Measurements from ENCODE around the gene ATXN7.

Gene ATXN7

GRCh38 chr3:63972196-63972595 is 108.5 kb downstream of the ATXN7 start:
- Mint-ChIP-seq H3K4me3 (peak overlapping the region; percentile 50), H3K27ac (peak overlapping the region; percentile 94), H3K36me3 (peaks cover 4% of the 10 kb centered on the region), H3K4me1 (peaks cover 96% of the 10 kb centered on the region), H3K9me3 (no peaks in the 10 kb centered on the region), H3K27me3 (no peaks in the 10 kb centered on the region)

GRCh38 chr3:63972987-63973386 is 109.3 kb downstream of the ATXN7 start:
- Mint-ChIP-seq H3K4me1 (peaks cover 98% of the 10 kb centered on the region), H3K36me3 (peaks cover 4% of the 10 kb centered on the region), H3K27ac (peak overlapping the region; percentile 94), H3K9me3 (no peaks in the 10 kb centered on the region), H3K4me3 (peak overlapping the region; percentile 50), H3K27me3 (no peaks in the 10 kb centered on the region)

- H3K9me3 Mint-ChIP-seq = no peaks in the 10 kb centered on the region
- peak overlapping the region; percentile 63 for H3K27ac Mint-ChIP-seq
- no peaks in the 10 kb centered on the region for H3K27me3 Mint-ChIP-seq
- H3K4me3 Mint-ChIP-seq = no peak overlapping the region
- H3K4me1 Mint-ChIP-seq = peaks cover 98% of the 10 kb centered on the region
- H3K36me3 Mint-ChIP-seq = peaks cover 4% of the 10 kb centered on the region
These were observed 109.7 kb downstream of the ATXN7 start for GRCh38 chr3:63973406-63973805.

- peaks cover 4% of the 10 kb centered on the region for H3K36me3 Mint-ChIP-seq
- no peak overlapping the region for H3K4me3 Mint-ChIP-seq
- H3K4me1 Mint-ChIP-seq = peaks cover 98% of the 10 kb centered on the region
- H3K27ac Mint-ChIP-seq = peak overlapping the region; percentile 20
- H3K9me3 Mint-ChIP-seq = no peaks in the 10 kb centered on the region
- H3K27me3 Mint-ChIP-seq = no peaks in the 10 kb centered on the region
These were observed 110.8 kb downstream of the ATXN7 start for GRCh38 chr3:63974451-63974850.

- H3K27ac Mint-ChIP-seq = peak overlapping the region; percentile 96
- peaks cover 98% of the 10 kb centered on the region for H3K4me1 Mint-ChIP-seq
- H3K9me3 Mint-ChIP-seq = no peaks in the 10 kb centered on the region
- peak overlapping the region; percentile 41 for H3K4me3 Mint-ChIP-seq
- H3K36me3 Mint-ChIP-seq = peaks cover 9% of the 10 kb centered on the region
- H3K27me3 Mint-ChIP-seq = no peaks in the 10 kb centered on the region
These were observed 112.1 kb downstream of the ATXN7 start for GRCh38 chr3:63975723-63976122.

GRCh38 chr3:63976161-63976871 is 112.6 kb downstream of the ATXN7 start:
- Mint-ChIP-seq H3K9me3 (no peaks in the 10 kb centered on the region), H3K4me1 (peaks cover 98% of the 10 kb centered on the region), H3K27me3 (no peaks in the 10 kb centered on the region), H3K27ac (peak overlapping the region; percentile 96), H3K4me3 (peak overlapping the region; percentile 43), H3K36me3 (peaks cover 9% of the 10 kb centered on the region)

GRCh38 chr3:63976872-63977200 is 113.2 kb downstream of the ATXN7 start:
- Mint-ChIP-seq H3K4me1 (peaks cover 98% of the 10 kb centered on the region), H3K27ac (peak overlapping the region; percentile 46), H3K36me3 (peaks cover 9% of the 10 kb centered on the region), H3K4me3 (peak overlapping the region; percentile 43), H3K27me3 (no peaks in the 10 kb centered on the region), H3K9me3 (no peaks in the 10 kb centered on the region)

- Mint-ChIP-seq H3K27ac (peak overlapping the region; percentile 97), H3K36me3 (peaks cover 15% of the 10 kb centered on the region), H3K9me3 (no peaks in the 10 kb centered on the region), H3K27me3 (no peaks in the 10 kb centered on the region), H3K4me1 (peaks cover 98% of the 10 kb centered on the region), H3K4me3 (no peak overlapping the region)
These were observed 114.2 kb downstream of the ATXN7 start for GRCh38 chr3:63977893-63978292.

GRCh38 chr3:63979093-63979885 is 115.6 kb downstream of the ATXN7 start:
- Mint-ChIP-seq H3K27ac (peak overlapping the region; percentile 97), H3K4me3 (peak overlapping the region; percentile 83), H3K9me3 (no peaks in the 10 kb centered on the region), H3K4me1 (peaks cover 90% of the 10 kb centered on the region), H3K27me3 (no peaks in the 10 kb centered on the region), H3K36me3 (peaks cover 14% of the 10 kb centered on the region)

GRCh38 chr3:63980019-63980418 is 116.4 kb downstream of the ATXN7 start:
- peak overlapping the region; percentile 97 for H3K27ac Mint-ChIP-seq
- peaks cover 18% of the 10 kb centered on the region for H3K36me3 Mint-ChIP-seq
- no peaks in the 10 kb centered on the region for H3K27me3 Mint-ChIP-seq
- H3K4me3 Mint-ChIP-seq = peak overlapping the region; percentile 83
- H3K4me1 Mint-ChIP-seq = peaks cover 88% of the 10 kb centered on the region
- H3K9me3 Mint-ChIP-seq = no peaks in the 10 kb centered on the region

- H3K27ac Mint-ChIP-seq = peak overlapping the region; percentile 97
- H3K4me3 Mint-ChIP-seq = peak overlapping the region; percentile 15
- no peaks in the 10 kb centered on the region for H3K9me3 Mint-ChIP-seq
- peaks cover 18% of the 10 kb centered on the region for H3K36me3 Mint-ChIP-seq
- H3K4me1 Mint-ChIP-seq = peaks cover 90% of the 10 kb centered on the region
- no peaks in the 10 kb centered on the region for H3K27me3 Mint-ChIP-seq
These were observed 117.3 kb downstream of the ATXN7 start for GRCh38 chr3:63980830-63981498.

- Mint-ChIP-seq H3K4me1 (peaks cover 85% of the 10 kb centered on the region), H3K9me3 (no peaks in the 10 kb centered on the region), H3K4me3 (no peak overlapping the region), H3K27me3 (no peaks in the 10 kb centered on the region), H3K27ac (peak overlapping the region; percentile 97), H3K36me3 (peaks cover 18% of the 10 kb centered on the region)
These were observed 118.3 kb downstream of the ATXN7 start for GRCh38 chr3:63981980-63982379.

- Mint-ChIP-seq H3K27me3 (no peaks in the 10 kb centered on the region), H3K4me1 (peaks cover 66% of the 10 kb centered on the region), H3K27ac (peak overlapping the region; percentile 33), H3K36me3 (peaks cover 18% of the 10 kb centered on the region), H3K4me3 (no peak overlapping the region), H3K9me3 (no peaks in the 10 kb centered on the region)
These were observed 120.7 kb downstream of the ATXN7 start for GRCh38 chr3:63984391-63984790.

- Mint-ChIP-seq H3K4me3 (no peak overlapping the region), H3K27me3 (no peaks in the 10 kb centered on the region), H3K27ac (peak overlapping the region; percentile 78), H3K9me3 (no peaks in the 10 kb centered on the region), H3K36me3 (peaks cover 14% of the 10 kb centered on the region), H3K4me1 (peaks cover 54% of the 10 kb centered on the region)
These were observed 122.5 kb downstream of the ATXN7 start for GRCh38 chr3:63986146-63986545.

GRCh38 chr3:63986831-63987230 is 123.2 kb downstream of the ATXN7 start:
- Mint-ChIP-seq H3K36me3 (peaks cover 14% of the 10 kb centered on the region), H3K4me3 (no peak overlapping the region), H3K27ac (peak overlapping the region; percentile 92), H3K27me3 (no peaks in the 10 kb centered on the region), H3K9me3 (no peaks in the 10 kb centered on the region), H3K4me1 (peaks cover 47% of the 10 kb centered on the region)

GRCh38 chr3:63988943-63989342 is 125.3 kb downstream of the ATXN7 start:
- Mint-ChIP-seq H3K27me3 (no peaks in the 10 kb centered on the region), H3K36me3 (peaks cover 11% of the 10 kb centered on the region), H3K9me3 (no peaks in the 10 kb centered on the region), H3K4me3 (no peak overlapping the region), H3K4me1 (peaks cover 45% of the 10 kb centered on the region), H3K27ac (peak overlapping the region; percentile 75)

Data from activated naive CD4-positive, alpha-beta T cell treated with anti-CD3 and anti-CD28 coated beads, Interleukin-2, amount 50 U/mL, for 24 hours (primary cell).